Colon (tissue), 2 donors: ENCODE measurements around the gene ARHGEF10L.

ENCODE experiments used
- FAIRE-seq: peaks from 2 replicates; lab custom pipeline; 2012; peaks lifted over from hg19 to GRCh38; lab: Jason Lieb, UNC
- donor health status: control.
- donor health status: control.

The ARHGEF10L gene

GRCh38 chr1:17661546-17662157, 122.2 kb downstream of the ARHGEF10L start:
- no peak for FAIRE-seq

- no peak for FAIRE-seq
Observed at GRCh38 chr1:17662296-17662695, 122.8 kb downstream of the ARHGEF10L start.

DNA sequence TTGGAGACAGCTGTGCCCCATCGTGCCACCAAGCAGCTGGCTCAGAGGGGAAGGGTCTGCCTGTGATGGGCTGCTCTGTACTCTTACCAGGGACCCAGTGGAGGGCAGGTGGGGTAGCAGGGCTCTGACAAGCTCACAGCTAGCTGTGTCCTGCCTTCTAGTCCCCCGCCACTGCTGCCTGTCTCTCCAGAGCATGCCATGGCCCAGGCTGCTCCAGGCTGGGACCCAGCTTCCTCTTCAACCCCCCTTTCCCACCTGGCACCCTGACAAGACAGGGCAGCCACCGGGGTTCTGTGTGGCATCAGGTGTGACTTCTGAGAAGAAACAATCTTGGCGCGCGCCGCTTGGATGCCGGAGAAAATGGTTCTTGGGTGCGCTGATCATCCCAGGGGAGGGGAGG, 123.3 kb downstream of the ARHGEF10L start:
- no peak for FAIRE-seq

- FAIRE-seq = no peak
Observed at GRCh38 chr1:17663646-17664045, 124.1 kb downstream of the ARHGEF10L start.

- no peak for FAIRE-seq
Observed at GRCh38 chr1:17664322-17664721, 124.8 kb downstream of the ARHGEF10L start.

GRCh38 chr1:17665054-17665453, 125.6 kb downstream of the ARHGEF10L start:
- FAIRE-seq = no peak

DNA sequence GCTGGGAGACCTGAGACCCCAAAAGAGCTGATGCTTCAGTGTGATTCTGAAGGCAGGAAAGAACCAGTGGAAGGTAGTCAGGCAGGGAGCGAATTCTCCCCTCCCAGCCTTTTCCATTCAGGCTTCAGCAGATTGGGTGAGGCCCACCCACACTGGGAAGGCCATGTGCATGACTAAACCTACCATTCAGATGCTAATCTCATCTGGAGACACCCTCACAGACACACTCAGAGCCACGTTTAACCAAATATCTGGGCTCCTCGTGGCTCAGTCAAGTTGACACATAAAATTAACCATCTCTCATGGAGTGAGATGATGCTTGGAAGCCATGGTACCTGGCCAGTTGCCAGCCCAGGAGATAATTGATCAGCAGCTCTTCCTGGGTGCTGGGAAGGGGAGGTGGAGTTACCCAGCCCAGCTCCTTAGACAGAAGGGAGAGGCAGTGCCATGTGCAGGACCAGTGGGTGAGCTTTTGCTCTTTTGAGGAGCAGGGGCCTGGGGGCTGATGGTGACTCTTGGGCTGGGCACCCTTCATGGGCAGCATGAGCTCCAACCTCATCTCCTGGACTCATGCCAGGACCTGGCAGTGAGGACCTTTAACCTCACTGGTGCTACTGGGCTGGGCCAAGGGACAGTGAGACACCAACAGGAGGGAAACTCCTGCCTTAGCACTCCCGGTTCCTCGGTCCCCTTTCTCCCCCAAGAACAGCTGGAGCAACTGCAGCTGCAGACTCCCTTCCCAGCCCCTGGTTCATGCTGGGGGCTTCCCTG, 126.6 kb downstream of the ARHGEF10L start:
- no peak for FAIRE-seq

DNA sequence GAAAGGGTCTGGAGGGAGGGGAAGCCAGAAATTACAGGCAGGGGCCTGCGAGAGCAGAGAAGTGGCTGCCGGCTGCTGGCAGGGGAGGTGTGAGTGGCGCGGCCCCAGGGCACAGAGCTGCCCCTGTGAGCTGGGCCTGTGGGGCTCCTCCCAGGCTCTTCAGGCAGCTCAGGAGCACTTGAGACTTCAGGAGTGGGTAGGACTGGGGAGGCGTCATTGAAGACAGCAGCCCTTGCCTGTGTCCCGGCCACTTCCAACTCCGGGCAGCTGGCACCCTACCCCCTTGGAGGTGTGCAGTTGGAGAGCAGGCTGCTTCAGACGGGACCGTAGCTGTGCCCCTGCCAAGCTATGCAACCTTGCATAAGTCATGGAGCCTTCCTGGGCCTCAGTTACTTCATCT, 128.1 kb downstream of the ARHGEF10L start:
- no peak for FAIRE-seq

DNA sequence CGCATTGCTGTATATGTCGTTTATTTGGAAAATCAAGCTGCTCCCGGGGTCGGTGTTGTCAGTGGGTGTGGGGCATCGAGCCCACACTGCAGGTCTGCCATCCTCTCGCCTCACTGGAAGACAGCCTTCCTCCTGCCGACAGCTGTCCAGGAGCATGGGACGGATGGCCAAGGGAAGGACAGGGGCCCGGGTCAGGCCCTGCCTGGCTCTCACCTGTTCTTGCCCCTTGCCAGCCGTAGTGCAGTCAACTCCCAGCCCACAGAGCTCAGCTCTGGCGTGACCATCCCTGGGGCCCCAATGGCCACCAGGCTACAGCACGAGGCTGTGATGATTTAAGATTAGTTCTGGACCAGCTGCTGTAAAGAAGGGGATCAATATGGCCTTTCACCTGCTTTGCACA, 128.7 kb downstream of the ARHGEF10L start:
- no peak for FAIRE-seq

DNA sequence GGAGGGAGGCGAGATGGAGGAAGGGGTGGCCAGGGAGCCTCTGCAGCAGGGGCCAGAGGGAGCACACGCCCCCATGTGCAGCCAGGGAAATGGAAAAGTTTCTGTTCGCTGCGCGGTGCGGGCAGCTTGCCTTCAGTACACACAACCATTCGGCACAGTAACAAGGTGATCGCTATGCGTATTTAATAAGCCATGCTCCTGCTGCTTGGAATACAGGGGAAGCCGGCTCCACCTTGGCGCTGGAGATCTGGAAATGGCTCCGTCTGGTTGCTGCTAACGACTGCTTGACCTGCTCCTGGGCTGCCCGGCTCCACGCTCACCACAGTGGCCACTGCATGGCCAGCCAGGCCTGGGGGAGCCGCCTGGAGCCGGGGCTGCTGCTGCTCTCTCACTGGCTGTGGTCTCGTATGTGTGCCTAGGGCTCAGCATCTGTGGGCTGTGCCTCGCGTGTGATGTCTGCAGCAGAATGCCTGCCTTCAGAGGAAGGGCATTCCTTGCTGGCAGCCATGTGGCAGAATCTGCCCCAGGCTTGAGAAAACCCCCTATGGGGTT, 129.2 kb downstream of the ARHGEF10L start:
- FAIRE-seq = no peak

GRCh38 chr1:17669305-17669704, 129.8 kb downstream of the ARHGEF10L start:
- FAIRE-seq = no peak

DNA sequence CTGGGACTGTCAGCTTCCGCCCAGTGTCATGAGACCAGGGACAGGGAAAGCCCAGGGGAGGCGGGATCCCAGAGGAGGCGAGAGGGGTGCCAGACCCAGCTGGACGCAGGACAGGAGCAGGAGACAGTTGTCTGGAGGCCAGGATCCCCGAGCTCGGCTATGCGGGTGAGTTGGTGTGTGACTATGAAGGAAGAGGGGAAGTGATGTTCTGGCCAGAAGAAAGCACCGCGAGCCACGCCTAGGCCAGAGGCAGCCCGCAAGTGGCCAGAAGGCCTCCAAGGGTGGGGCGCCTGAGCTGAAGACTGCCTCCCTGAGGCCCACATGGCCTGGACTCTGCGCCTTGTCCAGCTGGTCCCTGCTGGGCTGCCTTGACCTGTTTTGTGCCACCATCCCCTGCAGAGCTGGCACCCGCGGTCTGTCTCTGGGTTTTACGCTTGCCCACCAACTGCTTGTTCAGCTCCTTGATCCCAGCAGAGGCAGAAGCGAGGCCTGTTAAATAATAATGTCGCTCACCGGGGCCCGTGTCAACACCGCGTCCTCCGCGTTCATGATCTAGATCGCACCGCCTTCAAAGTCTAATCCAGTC, 130.5 kb downstream of the ARHGEF10L start:
- no peak for FAIRE-seq

DNA sequence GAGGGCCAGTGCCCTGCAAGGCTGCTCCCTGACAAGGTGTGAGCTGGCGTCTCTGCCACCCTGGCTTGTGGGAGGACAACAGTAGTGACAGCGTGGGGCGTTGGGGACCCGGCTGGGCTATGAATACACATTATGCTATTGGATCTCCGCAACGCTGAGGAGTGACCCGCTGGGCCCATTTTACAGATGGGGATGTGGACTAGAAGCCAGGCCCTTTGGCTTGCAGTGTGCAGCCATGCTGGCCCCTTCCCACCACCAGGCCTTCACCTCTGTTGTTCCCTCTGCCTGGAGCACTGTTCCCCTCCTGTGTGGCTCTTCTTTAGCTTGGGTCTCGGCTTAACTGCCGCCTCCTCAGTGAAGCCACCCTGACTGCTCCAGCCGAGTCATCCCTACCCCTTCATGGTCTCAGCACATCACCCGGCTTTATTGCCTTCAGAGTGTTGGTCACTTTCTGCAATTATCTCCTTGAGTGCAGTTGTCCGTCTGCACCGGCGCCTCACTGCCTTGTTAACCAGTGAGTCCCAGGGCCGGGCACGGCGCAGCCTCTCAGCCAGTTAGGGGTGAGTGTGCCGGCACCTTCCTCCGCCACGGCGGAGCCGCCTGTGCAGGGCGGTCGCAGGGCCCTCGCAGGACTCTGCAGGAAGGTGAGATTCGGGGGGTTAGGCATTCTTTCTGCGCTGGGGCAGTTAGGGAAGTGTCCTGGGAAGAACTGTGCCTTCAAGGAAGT, 131.3 kb downstream of the ARHGEF10L start:
- no peak for FAIRE-seq

GRCh38 chr1:17671314-17671705, 131.8 kb downstream of the ARHGEF10L start:
- no peak for FAIRE-seq

DNA sequence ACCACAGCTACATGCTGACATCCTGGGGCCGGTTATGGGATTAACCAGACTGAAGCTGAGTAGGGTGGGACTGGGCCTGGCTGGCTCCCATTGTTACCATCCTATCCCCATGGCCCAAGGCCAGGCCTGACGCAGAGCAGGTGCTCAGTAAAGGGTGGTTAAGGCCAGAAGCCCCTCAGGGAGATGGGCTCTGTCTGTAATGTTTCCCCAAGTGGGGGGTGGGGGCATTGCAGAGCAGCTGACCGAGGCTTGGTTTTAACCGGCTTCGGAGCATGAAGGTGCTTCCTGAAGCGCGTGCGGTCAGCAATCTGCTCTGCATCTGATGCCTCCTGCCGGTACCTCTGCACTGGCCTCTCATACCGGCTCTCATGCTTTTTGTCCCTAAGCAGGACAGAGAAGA, 132.2 kb downstream of the ARHGEF10L start:
- FAIRE-seq = no peak

GRCh38 chr1:17672226-17672625, 132.7 kb downstream of the ARHGEF10L start:
- FAIRE-seq = no peak

- FAIRE-seq = no peak
Observed at GRCh38 chr1:17673329-17674072, 134.0 kb downstream of the ARHGEF10L start.

DNA sequence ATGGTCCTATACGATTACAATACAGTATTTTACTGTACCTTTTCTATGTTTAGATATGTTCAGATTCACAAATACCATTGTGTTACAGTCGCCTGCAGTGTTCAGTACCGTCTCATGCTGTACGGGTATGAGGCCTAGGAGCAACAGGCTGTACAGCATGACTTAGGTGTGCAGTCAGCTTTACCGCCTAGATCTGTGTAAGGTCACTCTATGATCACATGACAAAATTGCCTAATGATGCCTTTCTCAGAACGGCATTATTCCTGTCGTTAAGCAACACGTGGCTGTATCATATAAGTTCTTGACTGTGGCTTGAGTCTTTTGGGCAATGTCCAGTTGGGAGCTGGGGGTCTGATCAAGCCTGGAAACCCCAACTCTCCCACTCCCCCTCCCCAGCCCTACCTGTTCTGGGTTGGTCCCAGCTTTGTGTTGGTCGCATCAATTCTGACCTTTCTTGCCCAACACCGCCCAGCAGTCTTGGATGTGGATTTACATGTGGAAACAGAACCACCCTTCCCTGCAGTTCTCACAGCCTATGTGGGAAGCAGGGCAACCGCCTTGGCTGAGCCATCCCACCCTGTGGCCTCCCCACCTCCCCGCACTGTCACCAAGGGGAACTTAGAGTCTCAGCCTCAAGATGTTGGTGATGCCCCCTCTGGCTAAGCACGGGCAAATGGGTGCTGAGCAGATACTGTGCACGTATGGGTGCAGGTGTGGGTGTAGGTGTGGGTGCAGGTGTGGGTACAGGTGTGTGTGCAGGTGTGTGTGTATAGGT, 135.4 kb downstream of the ARHGEF10L start:
- no peak for FAIRE-seq

DNA sequence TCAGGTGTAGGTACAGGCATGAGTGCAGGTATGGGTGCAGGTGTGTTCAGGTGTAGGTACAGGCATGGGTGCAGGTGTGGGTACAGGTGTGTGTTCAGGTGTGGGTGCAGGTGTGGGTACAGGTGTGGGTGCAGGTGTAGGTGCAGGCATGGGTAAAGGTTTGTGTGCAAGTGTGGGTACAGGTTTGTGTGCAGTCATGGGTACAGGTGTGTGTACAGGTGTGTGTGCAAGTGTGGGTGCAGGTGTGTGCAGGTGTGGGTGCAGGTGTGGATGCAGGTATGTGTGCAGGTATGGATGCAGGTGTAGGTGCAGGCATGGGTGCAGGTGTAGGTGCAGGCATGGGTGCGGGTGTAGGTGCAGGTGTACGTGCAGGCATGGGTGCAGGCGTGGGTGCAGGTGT, 136.2 kb downstream of the ARHGEF10L start:
- FAIRE-seq = no peak

- FAIRE-seq = no peak
Observed at GRCh38 chr1:17676387-17677060, 137.0 kb downstream of the ARHGEF10L start.
